HG02642 (cell line): ENCODE measurements around the gene NTN5.
A peak's percentile ranks its signal among the peaks of the same experiment; 100 is the strongest.

Experiments used
- ATAC-seq: cut with Tn5 transposase; IDR thresholded peaks from one replicate; pipeline ENCODE4 v1.9.1; 2021; ENCODE audit warnings: mild to moderate bottlenecking; ENCODE audit not compliant: unreplicated experiment, poor library complexity

Gene NTN5

DNA sequence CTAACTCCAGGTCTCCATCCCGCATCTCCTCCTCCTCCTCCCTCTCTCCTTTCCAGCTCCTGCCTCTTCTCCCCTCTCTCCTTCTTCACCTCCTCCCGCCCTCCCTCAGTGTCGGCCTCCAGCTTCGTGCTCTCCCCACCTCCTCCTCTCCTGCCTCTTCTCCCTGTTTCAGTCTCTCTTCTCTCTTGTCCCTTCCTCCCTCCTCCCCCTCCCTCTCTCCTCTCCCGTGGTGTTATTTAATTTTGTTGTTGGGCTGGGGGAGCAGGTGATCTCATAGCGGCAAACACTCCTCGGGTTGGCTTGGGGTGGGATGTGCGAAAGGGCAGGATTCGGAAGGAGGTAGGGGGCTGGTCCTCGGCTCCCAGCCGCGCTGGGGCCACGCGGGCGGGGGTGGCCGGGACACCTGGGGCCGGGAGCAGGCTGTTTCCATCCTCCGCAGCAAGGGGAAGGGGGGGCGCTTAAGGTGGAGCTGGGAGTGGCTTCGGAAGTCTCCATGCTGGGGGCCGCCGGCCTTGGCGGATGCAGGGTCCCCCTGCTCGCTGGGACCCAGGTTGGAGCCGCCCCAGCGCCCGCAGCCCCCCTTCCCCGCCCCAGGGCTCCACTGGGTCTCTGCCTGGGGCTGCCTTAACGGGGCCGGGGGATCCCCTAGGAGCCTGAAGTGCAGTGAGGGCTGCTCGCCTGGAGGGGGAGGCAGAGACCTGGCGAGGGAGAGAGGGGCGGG is 26.7 kb downstream of the NTN5 start, which contains the start of gene CA11:
Gene CA11, minus strand, starts transcription at position 187 of the 721 bp plus-strand sequence. CDS start 555 bp downstream, outside the sequence.
- ATAC-seq = peak; percentile 82

DNA sequence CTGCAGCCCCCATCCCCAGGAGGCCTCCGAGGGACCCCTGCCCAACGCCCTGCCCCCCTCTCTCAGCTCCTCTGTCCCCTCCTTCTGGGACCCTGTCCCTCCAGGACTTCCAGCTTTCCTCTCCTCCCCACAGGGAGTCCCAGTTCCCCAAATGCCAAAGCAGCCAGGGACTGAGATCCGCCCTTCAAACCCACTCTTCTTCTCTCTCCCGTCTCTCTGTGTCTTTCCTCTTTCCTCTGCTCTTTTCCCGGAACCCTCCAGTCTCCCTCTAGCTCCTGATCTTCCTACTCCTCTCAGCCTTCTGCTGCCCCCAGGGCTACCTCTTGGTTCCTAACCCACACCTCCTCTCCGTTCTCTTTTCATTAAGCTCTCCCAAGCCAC is 27.2 kb downstream of the NTN5 start:
- ATAC-seq = no peak

DNA sequence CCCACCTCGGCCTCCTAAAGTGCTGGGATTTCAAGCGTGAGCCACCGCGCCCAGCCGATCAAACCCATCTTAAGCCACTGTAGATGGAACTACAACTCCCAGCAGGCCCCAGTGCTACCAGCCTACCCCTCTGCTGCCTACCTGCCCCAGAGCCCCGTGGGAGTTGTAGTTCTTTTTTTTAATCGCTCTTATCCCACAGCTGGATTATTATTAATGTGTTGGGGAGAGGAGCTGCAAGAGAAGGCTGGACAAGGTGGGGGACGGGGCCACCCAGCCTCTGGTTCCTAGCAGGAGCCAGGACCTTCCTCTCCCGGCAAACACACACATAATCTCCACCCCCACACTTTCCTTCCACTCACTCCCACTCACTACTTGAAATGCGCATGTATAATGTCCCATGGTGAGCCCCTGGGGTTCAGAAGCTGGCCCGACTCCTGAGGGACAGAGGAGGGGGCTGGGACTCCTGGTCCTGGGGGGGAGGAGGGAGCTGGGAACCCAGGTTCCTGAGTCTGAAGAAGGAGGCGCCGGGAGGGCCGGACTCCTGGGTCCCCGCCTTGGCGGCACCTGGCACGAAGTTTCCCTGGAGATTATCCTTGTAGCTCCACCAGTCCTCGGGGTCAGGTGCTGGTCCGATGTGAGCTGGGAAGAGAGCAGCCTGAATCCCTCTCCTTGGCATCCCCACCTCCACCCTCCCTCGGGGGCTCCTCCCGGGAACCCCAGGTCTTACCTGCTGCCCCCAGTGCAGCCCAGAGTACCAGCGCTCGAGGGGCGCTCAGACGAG is 27.8 kb downstream of the NTN5 start:
- ATAC-seq = no peak

DNA sequence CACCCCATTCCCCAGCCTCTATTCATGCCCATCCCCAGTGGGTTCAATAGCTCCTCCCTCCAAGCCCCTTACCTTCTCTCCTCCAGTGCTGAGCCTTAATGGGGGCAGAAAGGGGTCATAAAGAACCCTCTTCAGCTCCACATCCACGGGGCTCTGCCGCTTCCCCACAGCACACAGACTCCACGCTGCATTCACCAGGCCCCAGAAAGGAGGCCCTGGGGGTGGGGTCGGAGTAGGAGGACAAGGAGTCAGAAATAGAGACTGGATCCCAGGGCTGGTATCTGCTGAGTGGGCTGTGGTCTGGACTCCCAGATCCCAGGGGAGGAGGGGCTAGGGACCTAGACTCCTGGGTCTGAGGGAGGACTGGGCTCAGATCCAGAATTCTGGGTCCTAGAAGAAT is 28.5 kb downstream of the NTN5 start:
- ATAC-seq = no peak

DNA sequence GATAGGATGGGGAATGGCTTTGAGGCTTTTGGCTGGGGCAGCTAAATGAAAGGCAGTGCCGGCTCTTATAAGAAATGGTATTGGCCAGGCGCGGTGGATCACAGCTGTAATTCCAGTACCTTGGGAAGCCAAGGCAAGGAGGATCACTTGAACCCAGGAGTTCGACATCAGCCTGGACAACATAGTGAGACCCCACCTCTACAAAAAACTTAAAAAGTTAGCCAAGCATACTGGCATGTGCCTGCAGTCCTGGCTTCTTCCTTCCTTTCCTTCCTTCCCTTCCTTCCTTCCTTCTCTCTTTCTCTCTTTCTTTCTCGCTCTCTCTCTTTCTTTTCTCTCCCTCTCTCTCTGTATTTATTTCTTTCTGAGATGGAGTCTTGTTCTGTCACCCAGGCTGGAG is 30.0 kb downstream of the NTN5 start:
- ATAC-seq = no peak

DNA sequence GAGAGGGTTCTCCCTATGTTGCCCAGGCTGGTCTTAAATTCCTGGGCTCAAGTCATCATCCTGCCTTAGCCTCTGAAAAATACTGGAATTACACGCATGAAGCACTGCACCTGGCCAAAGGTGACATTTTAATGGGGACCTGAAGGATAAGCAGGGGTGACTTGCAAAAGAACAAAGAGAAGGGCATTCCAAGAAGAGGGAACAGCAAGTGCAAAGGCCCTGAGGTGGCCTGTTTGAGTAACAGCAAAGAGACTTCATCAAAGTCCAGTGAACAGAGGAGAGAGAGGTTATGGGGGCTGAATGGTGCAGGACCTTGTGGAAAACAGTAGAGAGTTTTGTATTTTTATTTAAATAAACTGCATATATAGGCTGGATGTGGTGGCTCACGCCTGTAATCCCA is 31.0 kb downstream of the NTN5 start:
- no peak for ATAC-seq

DNA sequence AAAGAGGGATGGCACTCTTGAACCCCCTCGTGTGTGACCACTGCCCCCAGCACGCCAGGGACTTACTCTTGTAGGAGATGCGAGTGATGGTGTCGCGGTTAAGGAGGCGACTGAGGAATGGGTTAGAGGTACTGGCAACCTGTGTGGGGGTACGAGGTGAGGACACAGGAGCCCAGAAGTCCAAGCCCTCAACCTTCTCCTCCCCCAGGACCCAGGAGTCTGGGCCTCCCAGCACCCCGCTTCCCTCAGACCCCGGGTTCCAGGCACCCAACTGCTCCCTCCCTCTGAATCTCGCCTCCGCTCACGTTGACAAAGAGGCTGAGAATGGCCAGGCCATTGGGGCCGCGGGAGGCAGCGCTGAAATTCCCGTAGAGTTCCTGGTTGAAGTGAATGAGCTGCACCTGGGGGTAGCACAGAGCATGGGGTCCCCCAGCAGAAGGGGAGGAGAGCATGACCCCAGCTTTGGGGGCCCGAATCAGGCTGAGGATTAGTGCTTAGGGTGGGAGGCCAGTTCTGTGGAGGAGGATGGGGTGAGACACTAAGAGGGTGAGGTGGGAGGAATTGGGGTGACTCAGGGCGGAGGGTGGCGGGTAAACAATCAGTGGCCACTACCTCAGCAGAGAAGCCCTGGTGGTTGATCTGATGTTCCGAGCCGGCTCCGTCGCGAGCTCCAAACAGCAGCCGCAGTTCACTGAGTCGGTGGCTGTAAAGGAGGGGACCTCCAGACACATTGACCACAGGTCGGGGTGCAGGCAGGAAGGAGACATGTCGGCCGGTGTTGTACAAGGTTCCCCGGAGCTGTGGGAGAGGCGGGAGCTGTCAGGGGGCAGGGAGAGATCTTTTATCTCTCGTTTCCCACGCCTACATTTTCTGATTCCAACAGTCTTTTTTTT is 33.1 kb downstream of the NTN5 start:
- ATAC-seq = no peak

DNA sequence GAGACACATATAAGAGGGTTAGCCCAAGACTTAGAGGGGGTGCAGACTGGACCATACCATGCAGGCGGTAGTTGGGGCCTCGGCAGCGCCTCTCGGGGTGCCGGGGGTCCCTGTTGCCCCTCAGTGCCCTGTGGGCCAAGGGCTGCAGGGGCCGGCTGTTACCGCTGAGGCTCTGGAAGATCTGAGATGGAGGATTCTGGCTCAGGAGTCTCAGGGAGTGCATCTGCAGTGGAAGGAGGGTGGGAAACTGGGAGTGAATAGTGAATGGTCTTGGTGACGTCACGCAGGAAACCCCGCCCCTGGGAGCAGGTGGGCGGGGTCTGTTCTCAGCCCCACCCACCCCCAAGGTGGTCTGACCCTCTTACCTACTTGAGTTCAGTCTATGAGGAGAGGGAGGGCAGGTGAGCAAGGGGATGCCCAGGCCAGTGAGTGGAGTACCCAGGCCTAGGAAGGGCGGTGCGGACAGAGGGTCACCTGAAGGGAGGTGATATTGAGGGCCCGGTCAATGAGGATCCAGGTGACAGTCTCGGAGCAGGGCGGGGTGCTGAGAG is 33.9 kb downstream of the NTN5 start:
- no peak for ATAC-seq

DNA sequence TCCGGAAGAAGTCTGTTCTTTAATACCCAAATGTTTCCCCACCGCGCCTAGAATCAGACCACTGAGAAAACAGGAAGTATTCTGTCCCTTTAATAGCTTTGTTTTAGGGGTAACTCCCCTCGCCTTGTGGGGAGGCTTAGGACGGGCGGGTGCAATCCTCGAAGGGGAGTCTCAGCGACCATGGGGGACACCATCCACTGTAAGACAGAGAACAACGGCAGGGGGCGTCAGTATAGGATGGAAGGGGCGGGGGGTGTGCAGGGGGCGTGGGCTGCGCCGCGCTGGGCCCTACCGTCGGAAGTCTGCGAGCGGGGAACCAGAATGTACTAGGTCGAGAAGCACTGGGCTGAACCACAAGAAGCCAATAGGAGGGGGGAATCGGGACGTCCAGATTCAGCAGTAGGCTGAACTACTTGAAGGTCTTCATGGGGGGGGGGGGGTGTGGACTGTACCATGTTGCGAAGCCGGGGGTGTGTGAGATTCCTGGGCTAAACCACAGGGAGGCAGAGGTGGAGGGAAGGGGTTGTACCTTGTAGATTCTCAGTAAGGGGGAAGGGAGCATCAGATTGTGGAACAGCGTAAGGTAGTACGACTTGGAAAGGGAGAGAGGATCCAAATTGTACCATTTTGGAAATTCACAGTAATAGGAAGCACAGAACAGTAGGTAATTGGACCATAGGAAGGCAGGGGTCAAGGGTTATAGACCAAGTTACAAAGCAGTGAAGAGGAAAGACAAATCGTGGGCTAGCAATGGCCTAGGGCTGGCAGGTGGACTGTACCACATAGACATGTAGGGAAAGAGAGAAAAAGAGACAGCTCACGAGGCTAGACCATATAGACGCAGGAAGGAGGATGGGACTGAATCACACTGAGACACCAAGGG is 34.6 kb downstream of the NTN5 start:
- ATAC-seq = peak; percentile 11

DNA sequence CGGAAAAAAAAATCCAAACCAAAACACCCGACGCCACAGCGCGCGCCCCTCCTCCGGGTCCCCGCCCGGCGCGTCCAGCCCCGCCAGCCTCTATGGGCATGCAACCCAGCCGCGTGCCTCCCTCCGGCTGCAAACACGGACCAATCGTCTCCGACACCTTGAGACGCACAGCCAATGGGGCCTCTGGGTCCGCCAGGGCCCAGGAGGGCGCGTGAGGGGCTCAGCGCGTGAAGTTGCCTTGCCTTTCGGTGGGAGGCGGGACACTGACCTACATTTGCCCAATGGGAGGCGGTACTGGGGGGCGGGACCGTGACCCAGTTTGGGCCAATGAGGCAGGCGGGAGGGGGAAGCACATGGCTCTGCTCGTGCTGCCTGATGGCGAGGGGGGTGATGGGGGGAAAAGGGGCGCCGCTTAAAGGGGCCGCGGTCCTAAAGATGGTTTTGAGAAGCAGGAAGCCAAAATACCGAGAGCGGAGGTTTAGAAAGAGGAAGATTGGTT is 35.3 kb downstream of the NTN5 start:
- peak; percentile 76 for ATAC-seq

DNA sequence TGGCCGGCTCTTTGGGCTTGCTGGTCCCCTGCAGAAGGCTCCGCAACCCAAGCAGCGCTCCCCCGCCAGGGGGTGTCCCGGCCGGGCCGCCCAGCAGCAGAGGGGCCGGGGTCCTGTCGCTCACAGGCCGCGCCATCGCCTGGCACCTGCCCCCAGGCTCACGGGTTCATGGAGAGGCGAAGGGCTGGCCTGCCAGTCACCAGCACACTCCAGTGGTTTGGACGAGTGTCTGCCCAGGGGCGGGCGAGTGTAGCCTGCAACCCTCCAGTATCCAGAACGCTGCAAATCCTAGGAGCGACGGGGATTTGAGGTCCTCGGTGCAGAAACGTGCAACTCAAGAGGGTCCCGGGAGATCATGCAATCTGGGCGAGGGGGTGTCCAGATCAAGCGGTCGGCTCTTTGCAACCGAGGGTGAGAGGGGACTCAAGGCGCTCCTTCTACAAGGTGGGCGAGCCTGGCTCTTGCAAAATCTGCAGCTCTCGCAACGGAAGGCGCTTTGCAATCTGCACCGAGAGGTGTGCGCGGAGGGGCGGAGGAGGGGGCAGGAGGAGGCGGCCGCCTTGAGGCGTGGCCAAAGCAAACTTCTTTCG is 35.9 kb downstream of the NTN5 start, which contains the start of gene DBP:
Gene DBP, minus strand, starts transcription at position 521 of the 590 bp plus-strand sequence. Its CDS starts 385 bp downstream, at position 136.
- ATAC-seq = no peak

DNA sequence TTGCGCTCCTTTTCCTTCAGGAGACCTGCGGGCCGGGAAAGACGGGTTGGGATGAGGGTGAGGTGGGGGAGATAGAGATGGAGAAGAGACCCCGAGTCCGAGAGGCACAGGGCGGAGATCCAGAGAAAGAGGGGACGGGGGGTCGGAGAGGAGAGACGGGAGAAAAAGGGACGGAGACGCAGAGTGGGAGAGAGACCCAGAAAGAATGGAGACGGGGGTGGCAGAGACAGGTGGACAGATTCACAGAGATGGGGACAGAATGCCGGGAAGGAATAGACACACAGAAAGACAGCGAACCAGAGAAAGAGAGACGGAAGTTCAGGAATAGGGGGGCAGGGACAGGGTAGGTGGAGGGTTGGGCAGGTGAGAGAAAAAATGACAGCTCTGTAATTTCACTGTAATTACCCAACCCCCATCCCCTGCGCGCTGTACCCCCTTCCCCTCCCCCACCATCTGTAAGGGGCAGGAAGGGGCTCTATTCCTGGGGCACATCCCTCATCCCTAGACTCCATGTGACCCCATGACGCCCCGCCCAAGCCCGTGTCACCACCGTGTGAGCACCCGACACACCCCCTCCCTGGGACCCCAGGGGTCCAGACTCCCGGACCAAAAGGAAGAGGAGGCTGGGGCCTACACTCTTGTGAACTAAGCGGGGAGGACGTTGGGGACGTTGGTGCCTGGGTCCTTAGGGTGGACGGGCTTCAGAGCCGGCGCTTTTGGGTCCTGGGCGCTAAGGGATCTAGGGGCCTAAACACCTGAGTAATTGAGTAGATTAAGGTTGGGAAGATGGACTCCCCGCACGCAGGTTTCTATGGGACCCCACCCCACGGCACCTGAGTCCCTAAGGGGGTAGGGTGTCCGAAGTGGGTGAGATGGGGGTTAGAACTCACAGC is 36.6 kb downstream of the NTN5 start:
- ATAC-seq = no peak

DNA sequence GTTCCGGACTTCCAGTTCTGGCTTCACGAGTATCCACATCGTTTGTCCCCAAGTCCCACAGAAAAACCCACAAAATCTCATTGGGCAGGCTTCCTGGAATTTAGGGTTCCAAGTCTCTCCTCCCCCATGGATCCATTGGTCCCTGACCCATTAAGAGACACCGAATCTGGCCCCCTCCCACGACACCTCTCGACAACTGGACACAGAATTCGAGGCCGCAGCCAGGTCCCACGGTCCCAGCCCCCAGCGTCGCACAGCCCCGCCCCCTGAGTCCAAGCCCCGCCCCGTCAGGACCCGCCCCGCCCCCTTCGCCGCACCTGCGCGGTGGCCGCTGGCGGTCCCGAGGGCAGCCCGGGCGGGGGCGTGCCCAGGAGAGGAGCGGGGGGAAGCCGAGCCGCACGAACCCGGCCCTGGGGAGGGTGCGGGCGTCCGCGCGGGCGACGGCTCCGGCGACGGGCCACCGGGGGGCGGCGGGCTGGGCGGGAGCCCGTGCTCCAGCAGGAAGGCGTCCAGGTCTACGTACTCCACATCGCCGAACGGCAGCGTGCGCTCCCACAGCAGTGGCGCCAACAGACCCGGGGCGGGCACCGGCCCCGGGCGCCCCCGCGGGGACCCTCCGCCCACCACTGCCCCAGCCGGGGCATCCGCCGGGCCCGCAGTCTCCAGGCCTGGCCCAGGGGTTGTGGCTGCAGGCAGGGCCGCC is 37.4 kb downstream of the NTN5 start:
- no peak for ATAC-seq

DNA sequence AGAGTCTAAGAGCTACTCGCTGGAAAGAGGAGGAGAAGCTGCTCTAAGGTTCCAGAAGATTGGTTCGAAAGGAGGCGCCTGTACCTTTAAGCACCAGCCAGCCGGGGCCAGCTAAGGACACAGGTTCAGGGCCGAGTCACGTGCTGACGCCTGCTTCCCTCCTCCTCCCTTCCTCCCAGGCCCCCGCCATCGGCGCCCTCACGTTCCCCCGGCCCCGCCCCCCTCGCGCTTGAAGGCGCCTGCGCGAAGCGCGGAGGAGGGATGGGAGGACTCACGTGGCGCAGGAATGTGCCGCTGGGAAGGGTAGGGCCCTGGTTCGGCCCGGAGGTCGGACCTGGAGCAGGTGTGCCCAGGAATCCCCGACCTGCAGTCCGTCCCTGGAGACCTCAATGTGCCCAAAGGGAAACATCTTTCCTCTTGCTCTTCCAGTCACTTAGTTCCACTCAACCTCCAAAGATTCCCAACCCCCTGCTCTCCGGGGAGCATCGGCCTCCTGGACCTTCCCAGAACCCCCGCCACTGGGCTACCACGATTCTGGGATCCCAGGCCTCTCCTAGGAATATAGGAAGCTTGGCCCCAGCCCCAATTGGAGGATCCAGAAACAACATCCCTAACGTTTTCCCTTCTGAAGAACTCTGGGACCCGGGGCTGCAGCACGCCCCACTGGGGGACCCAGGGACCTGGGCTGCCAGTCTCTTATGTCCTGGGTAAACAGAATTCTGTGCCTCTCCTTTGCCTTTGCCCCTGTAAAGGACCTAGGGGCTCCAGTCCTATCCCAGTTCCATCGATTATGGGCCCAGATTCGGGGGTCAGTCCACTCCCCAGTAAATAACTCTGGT is 38.2 kb downstream of the NTN5 start:
- peak; percentile 37 for ATAC-seq

DNA sequence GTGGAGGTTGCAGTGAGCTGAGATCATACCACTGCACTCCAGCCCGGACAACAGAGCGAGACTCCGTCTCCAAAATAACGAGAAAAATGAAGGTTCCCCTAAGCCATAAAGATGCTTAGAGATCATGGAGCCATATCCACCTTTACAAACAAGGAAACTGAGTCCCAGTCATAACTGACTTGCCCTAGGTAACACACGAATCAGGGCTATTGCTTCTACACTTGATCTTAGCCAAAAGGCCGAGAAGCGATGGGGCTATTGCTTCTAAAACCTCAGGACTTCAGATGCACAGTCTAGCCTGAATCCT is 38.8 kb downstream of the NTN5 start:
- no peak for ATAC-seq

DNA sequence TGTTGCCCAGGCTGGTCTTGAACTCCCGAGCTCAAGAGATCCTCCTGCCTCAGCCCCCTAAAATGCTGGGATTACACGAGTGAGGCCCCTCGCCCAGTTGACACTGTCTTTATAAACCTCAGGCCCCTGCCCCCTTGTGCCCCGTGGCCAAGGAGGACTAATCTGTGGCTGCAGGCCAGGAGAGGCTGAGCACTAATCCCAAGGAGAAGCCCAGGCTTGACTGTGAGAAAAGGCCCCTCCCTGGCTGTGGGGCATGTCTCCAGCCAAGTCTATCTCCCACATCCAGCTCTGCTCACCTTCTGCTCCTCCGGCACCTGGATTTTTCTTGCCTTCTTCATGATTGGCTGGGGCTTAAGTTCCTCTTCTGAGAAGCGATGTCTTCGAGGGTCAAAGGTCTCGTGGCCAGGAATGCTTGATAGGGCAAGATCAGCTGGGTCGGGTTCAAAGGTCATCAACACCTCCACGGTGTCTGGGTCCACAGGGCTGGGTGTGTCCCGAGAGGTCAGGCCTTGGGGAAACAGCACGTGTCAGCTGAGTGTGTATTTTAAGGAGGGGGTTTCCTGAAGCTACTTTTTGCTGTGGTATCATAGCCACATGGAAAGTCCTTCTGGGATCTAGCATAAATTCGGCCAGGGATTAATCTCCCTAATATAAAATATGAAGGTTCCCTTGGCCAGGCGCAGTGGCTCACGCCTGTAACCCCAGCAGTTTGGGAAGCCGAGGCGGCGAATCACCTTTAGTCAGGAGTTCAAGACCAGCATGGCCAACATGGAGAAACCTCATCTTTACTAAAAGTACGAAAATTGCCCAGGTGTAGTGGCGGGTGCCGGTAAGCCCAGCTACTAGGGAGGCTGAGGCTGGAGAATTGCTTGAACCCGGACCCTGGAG is 39.4 kb downstream of the NTN5 start:
- ATAC-seq = no peak
